HG03457 (cell line): Measurements from ENCODE around the gene USP36.
"Not testable (repeated sequence)": the region's sequence is repeated elsewhere in the genome, so short reads cannot be mapped to it uniquely, and the experiment has no call there.

Source experiments
- ATAC-seq: cut with Tn5 transposase; IDR thresholded peaks from one replicate; pipeline ENCODE4 v1.9.1; 2021; ENCODE audit warnings: moderate number of reproducible peaks; ENCODE audit not compliant: unreplicated experiment

Gene USP36

GRCh38 chr17:78840780-78841611, at the start of gene USP36:
TSS of gene USP36 (minus strand) at chr17:78840814. CDS start at chr17:78836363, 4,451 bp downstream.
- ATAC-seq, result peak; percentile 75

GRCh38 chr17:78890096-78890495, 49.5 kb upstream of the USP36 start:
- not testable (repeated sequence) for ATAC-seq

- no peak for ATAC-seq
Measured at GRCh38 chr17:78889531-78889930, 48.9 kb upstream of the USP36 start.

- ATAC-seq, result no peak
Measured at GRCh38 chr17:78888941-78889518, 48.4 kb upstream of the USP36 start.

- ATAC-seq, result no peak
Measured at GRCh38 chr17:78886954-78887353, 46.3 kb upstream of the USP36 start.

- ATAC-seq, result no peak
Measured at GRCh38 chr17:78885956-78886355, 45.3 kb upstream of the USP36 start.

GRCh38 chr17:78884876-78885667, 44.5 kb upstream of the USP36 start:
- ATAC-seq, result no peak

GRCh38 chr17:78884148-78884825, 43.7 kb upstream of the USP36 start:
- ATAC-seq, result no peak

- no peak for ATAC-seq
Measured at GRCh38 chr17:78883533-78884131, 43.0 kb upstream of the USP36 start.

- ATAC-seq, result no peak
Measured at GRCh38 chr17:78883089-78883532, 42.5 kb upstream of the USP36 start.

GRCh38 chr17:78882540-78883088, 42.0 kb upstream of the USP36 start:
- ATAC-seq, result no peak

GRCh38 chr17:78879635-78880186, 39.1 kb upstream of the USP36 start:
- ATAC-seq, result no peak

- no peak for ATAC-seq
Measured at GRCh38 chr17:78878871-78879527, 38.4 kb upstream of the USP36 start.

GRCh38 chr17:78878261-78878660, 37.6 kb upstream of the USP36 start:
- ATAC-seq, result no peak

- not testable (repeated sequence) for ATAC-seq
Measured at GRCh38 chr17:78876954-78877517, 36.4 kb upstream of the USP36 start.

GRCh38 chr17:78876094-78876597, 35.5 kb upstream of the USP36 start:
- ATAC-seq, result no peak

- no peak for ATAC-seq
Measured at GRCh38 chr17:78875363-78876093, 34.9 kb upstream of the USP36 start.
